GM18861 (cell line): ENCODE results near the gene GTF2IRD1.
"Not testable (repeated sequence)": the region's sequence is repeated elsewhere in the genome, so short reads cannot be mapped to it uniquely, and the experiment has no call there.

Experiments used
- ATAC-seq: cut with Tn5 transposase; IDR thresholded peaks from one replicate; pipeline ENCODE4 v1.9.1; 2021; ENCODE audit not compliant: unreplicated experiment

GTF2IRD1 gene

GRCh38 chr7:74489997-74490945 lies 36.6 kb downstream of the GTF2IRD1 start:
- no peak for ATAC-seq

- ATAC-seq = not testable (repeated sequence)
Observed at GRCh38 chr7:74491490-74491889, 37.8 kb downstream of the GTF2IRD1 start.

- no peak for ATAC-seq
Observed at GRCh38 chr7:74493295-74493694, 39.6 kb downstream of the GTF2IRD1 start.

GRCh38 chr7:74494076-74494548 lies 40.4 kb downstream of the GTF2IRD1 start:
- ATAC-seq = no peak

- ATAC-seq = no peak
Observed at GRCh38 chr7:74495112-74496086, 41.7 kb downstream of the GTF2IRD1 start.

GRCh38 chr7:74496272-74496671 lies 42.6 kb downstream of the GTF2IRD1 start:
- ATAC-seq = no peak

GRCh38 chr7:74496773-74497172 lies 43.1 kb downstream of the GTF2IRD1 start:
- ATAC-seq = not testable (repeated sequence)

- ATAC-seq = no peak
Observed at GRCh38 chr7:74498354-74498753, 44.6 kb downstream of the GTF2IRD1 start.

- ATAC-seq = no peak
Observed at GRCh38 chr7:74498996-74499834, 45.5 kb downstream of the GTF2IRD1 start.

GRCh38 chr7:74499835-74500388 lies 46.2 kb downstream of the GTF2IRD1 start:
- ATAC-seq = no peak

GRCh38 chr7:74501298-74501697 lies 47.6 kb downstream of the GTF2IRD1 start:
- ATAC-seq = no peak

GRCh38 chr7:74502216-74502891 lies 48.6 kb downstream of the GTF2IRD1 start:
- ATAC-seq = no peak

GRCh38 chr7:74503061-74503460 lies 49.4 kb downstream of the GTF2IRD1 start:
- ATAC-seq = no peak

GRCh38 chr7:74503943-74504342 lies 50.2 kb downstream of the GTF2IRD1 start:
- no peak for ATAC-seq

- no peak for ATAC-seq
Observed at GRCh38 chr7:74505471-74506324, 52.0 kb downstream of the GTF2IRD1 start.

- no peak for ATAC-seq
Observed at GRCh38 chr7:74506325-74506724, 52.6 kb downstream of the GTF2IRD1 start.

- no peak for ATAC-seq
Observed at GRCh38 chr7:74507538-74508319, 54.0 kb downstream of the GTF2IRD1 start.

- ATAC-seq = not testable (repeated sequence)
Observed at GRCh38 chr7:74509453-74509852, 55.7 kb downstream of the GTF2IRD1 start.
